ENCODE measurements around the gene IQCH. TPM values are rescaled to one million over a fixed set of nuclear protein-coding genes. Genes with fewer than 3 reads are reported as not detected.

IQCH gene
- total RNA-seq, 1 experiment from 2014 or later, result 2.2 TPM

DNA sequence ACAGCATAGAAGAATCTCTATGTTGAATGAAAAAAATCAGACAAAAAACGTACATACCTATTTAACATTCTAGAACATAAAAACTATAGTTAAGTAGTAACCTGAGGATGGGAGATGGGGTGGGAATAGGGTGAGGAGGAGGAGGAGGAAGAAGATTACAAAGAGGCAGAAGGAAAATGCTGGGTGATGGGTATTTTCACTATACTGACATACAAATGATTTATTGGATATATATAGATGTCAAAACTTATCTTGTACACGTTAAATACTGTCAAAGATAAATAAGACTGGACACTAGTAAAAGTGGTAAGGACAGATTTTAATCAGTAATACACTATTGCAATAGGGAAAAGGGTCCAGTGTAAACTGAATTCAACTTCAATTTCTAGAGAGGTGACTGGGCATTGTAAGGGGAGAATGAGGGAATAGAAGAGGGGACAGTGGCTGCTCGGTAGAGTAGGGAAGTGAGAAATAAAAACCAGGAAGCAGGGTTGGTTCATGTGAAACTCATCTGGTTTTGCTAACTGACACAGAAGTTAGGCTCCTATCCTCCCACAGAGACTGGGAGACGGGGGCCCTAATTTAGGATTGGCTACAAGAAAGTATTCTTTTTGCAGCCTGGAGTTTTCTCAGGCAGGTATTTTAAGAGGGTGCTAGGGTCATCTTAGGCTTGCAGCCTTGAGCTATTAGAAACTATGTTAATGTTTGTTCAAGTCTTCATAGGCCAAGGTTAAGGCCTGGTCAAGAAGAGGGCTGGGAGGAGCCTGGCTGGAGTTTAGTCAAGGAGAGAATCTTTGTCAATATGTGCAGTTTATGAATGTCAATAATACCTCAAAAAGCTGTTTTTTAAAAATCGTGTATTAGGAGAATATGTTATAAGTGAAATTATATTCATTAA, 251.3 kb downstream of the IQCH start:
- no peaks in the 10 kb centered on the region for H3K36me3 ChIP-seq (replicated peaks; ENCODE audit: control insufficient read depth, insufficient read depth, low read length)
- no peak overlapping the region for H3K4me3 ChIP-seq (ENCODE audit: insufficient read depth, low read depth, low read length)
- DNase-seq, result no peak
- no peaks in the 10 kb centered on the region for H3K27me3 ChIP-seq (ENCODE audit: control insufficient read depth, insufficient read depth, low read length)

DNA sequence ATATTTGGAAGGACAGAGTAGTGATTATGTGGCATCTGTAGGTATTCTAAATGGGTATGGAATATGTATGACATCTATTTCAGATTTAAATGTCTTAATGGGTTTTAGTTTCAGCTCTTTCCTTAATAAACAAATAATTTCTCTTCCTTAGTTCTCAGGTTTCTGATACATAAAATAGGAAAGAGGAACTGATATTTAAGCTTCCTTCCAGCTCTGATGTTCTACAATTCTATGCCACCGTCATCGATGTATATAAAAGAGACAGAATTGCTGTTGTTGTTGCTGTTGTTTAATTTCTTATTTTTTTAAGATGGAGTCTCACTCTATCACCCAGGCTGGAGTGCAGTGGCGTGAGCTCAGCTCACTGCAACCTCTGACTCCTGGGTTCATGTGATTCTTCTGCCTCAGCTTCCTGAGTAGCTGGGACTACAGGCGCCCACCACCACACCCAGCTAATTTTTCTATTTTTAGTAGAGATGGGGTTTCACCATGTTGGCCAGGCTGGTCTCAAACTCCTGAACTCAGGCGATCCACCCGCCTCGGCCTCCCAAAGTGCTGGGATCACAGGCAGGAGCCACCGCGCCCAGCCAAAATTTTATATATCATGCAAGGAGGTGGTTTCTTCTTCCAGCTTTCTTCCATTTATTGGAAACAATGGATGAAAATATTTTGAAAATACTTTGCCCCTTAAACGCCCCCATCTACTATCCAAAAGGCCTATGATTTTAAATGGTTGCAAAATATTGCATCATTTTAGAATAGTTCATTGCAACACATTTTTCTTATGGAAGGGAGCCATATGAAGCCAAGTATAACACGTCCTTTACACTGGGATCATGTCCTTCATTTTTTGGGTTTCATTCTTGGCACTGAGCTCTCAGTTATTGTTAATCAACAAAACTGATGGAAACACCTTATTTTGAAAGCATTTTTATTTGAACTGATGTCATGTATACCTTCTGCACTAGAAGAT, 252.5 kb downstream of the IQCH start:
- Histone ChIP-seq H3K4me3 (ENCODE audit: insufficient read depth, low read depth, low read length) (no peak overlapping the region), H3K36me3 (replicated peaks; ENCODE audit: control insufficient read depth, insufficient read depth, low read length) (no peaks in the 10 kb centered on the region), H3K27me3 (ENCODE audit: control insufficient read depth, insufficient read depth, low read length) (no peaks in the 10 kb centered on the region)
- DNase-seq, result no peak

- DNase-seq, result no peak
- Histone ChIP-seq H3K4me3 (ENCODE audit: insufficient read depth, low read depth, low read length) (no peak overlapping the region), H3K27me3 (ENCODE audit: control insufficient read depth, insufficient read depth, low read length) (no peaks in the 10 kb centered on the region), H3K36me3 (replicated peaks; ENCODE audit: control insufficient read depth, insufficient read depth, low read length) (no peaks in the 10 kb centered on the region)
Observed at GRCh38 chr15:67508407-67508806, 253.8 kb downstream of the IQCH start.

DNA sequence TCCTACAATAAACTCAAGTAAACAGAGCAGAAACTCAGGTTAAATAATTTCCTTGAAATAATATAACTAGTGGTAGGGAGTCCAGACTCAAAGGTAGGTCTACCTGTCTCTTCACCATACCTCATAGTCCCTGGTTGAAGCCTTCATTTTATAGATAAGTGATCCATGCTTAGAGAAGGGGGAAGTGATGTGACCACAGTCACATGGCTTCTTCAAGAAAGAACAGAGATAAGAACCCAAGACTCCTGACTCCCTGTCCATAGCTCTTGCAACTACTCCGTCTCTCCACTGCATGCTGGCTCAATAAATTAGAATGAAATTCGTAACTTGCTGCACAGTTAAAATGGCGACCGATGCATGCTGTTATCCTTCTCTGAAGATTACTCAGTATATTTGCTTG, 255.3 kb downstream of the IQCH start:
- Histone ChIP-seq H3K4me3 (ENCODE audit: insufficient read depth, low read depth, low read length) (no peak overlapping the region), H3K27me3 (ENCODE audit: control insufficient read depth, insufficient read depth, low read length) (no peaks in the 10 kb centered on the region), H3K36me3 (replicated peaks; ENCODE audit: control insufficient read depth, insufficient read depth, low read length) (no peaks in the 10 kb centered on the region)
- no peak for DNase-seq

GRCh38 chr15:67510597-67511190, 256.1 kb downstream of the IQCH start:
- DNase-seq, result no peak
- H3K27me3 ChIP-seq (ENCODE audit: control insufficient read depth, insufficient read depth, low read length), result no peaks in the 10 kb centered on the region
- H3K36me3 ChIP-seq (replicated peaks; ENCODE audit: control insufficient read depth, insufficient read depth, low read length), result no peaks in the 10 kb centered on the region
- no peak overlapping the region for H3K4me3 ChIP-seq (ENCODE audit: insufficient read depth, low read depth, low read length)

GRCh38 chr15:67511606-67512005, 257.0 kb downstream of the IQCH start:
- Histone ChIP-seq H3K4me3 (ENCODE audit: insufficient read depth, low read depth, low read length) (no peak overlapping the region), H3K36me3 (replicated peaks; ENCODE audit: control insufficient read depth, insufficient read depth, low read length) (no peaks in the 10 kb centered on the region), H3K27me3 (ENCODE audit: control insufficient read depth, insufficient read depth, low read length) (no peaks in the 10 kb centered on the region)
- DNase-seq, result no peak

DNA sequence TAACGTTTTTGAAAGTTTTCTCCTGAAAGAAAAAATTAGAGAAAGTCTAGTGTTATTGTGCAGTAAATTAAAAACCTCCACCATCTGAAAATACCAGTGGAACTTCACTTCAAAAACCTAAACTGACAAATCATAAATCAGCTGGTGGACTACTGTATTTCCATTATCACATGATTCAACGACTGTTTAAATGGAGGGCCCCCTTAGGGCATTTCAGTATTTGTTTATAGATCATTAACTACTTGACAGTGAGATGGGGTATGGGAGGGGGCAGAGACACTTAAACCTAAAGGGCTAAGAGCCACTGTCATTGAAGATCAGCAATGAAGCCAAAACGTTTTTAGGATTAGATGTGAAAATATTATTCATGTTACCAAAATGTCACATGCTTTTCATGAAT, 257.6 kb downstream of the IQCH start:
- H3K27me3 ChIP-seq (ENCODE audit: control insufficient read depth, insufficient read depth, low read length), result no peaks in the 10 kb centered on the region
- no peak overlapping the region for H3K4me3 ChIP-seq (ENCODE audit: insufficient read depth, low read depth, low read length)
- DNase-seq, result no peak
- H3K36me3 ChIP-seq (replicated peaks; ENCODE audit: control insufficient read depth, insufficient read depth, low read length), result no peaks in the 10 kb centered on the region

GRCh38 chr15:67512933-67513714, 258.5 kb downstream of the IQCH start:
- Histone ChIP-seq H3K27me3 (ENCODE audit: control insufficient read depth, insufficient read depth, low read length) (no peaks in the 10 kb centered on the region), H3K4me3 (ENCODE audit: insufficient read depth, low read depth, low read length) (no peak overlapping the region), H3K36me3 (replicated peaks; ENCODE audit: control insufficient read depth, insufficient read depth, low read length) (no peaks in the 10 kb centered on the region)
- no peak for DNase-seq

- no peaks in the 10 kb centered on the region for H3K36me3 ChIP-seq (replicated peaks; ENCODE audit: control insufficient read depth, insufficient read depth, low read length)
- no peak overlapping the region for H3K4me3 ChIP-seq (ENCODE audit: insufficient read depth, low read depth, low read length)
- H3K27me3 ChIP-seq (ENCODE audit: control insufficient read depth, insufficient read depth, low read length), result no peaks in the 10 kb centered on the region
- DNase-seq, result no peak
Observed at GRCh38 chr15:67515090-67515489, 260.5 kb downstream of the IQCH start.

- DNase-seq, result no peak
- no peaks in the 10 kb centered on the region for H3K36me3 ChIP-seq (replicated peaks; ENCODE audit: control insufficient read depth, insufficient read depth, low read length)
- H3K27me3 ChIP-seq (ENCODE audit: control insufficient read depth, insufficient read depth, low read length), result no peaks in the 10 kb centered on the region
- no peak overlapping the region for H3K4me3 ChIP-seq (ENCODE audit: insufficient read depth, low read depth, low read length)
Observed at GRCh38 chr15:67515557-67515956, 261.0 kb downstream of the IQCH start.

GRCh38 chr15:67520321-67521028, 265.9 kb downstream of the IQCH start:
- H3K4me3 ChIP-seq (ENCODE audit: insufficient read depth, low read depth, low read length), result peak overlapping the region; percentile 83
- no peak for DNase-seq
- H3K27me3 ChIP-seq (ENCODE audit: control insufficient read depth, insufficient read depth, low read length), result no peaks in the 10 kb centered on the region
- H3K36me3 ChIP-seq (replicated peaks; ENCODE audit: control insufficient read depth, insufficient read depth, low read length), result no peaks in the 10 kb centered on the region

DNA sequence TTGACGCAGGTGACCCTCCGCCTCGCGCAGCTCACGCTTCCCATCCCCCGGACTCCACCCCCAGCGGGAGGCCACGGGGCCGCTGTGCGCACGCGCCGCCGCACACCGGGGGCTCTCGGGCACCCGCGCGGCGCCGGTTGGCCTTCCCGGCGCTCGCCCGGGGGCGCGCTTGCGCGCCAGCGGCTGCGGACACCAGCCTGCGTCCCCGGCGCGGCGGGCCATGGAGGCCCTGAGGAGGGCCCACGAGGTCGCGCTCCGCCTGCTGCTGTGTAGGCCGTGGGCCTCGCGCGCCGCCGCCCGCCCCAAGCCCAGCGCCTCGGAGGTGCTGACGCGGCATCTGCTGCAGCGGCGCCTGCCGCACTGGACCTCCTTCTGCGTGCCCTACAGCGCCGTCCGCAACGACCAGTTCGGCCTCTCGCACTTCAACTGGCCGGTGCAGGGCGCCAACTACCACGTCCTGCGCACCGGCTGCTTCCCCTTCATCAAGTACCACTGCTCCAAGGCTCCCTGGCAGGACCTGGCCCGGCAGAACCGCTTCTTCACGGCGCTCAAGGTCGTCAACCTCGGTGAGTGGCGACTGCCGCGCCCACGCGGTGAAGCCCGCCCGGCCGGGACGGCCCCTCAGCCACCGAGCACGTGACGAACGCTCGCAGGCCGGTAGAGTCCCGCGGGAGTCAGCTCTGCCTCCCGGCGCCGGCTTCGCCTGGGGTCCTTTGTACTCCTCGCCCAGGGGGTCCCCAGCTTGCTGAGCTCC, 266.6 kb downstream of the IQCH start, which contains the start of gene C15orf61:
Gene C15orf61 (plus strand): TSS at position 103 of the 754 bp plus-strand sequence. CDS start 118 bp downstream, at position 221.
- H3K27me3 ChIP-seq (ENCODE audit: control insufficient read depth, insufficient read depth, low read length), result no peaks in the 10 kb centered on the region
- DNase-seq, result peak; percentile 88
- peak within 1 kb of the TSS; percentile 83 for H3K4me3 ChIP-seq (ENCODE audit: insufficient read depth, low read depth, low read length)
- H3K36me3 ChIP-seq (replicated peaks; ENCODE audit: control insufficient read depth, insufficient read depth, low read length), result no peaks in the 10 kb centered on the region

All from H7 (cell line).